Thyroid gland (tissue), 4 donors: ENCODE measurements around the gene FBN2.

Experiments
- CTCF ChIP-seq, 6 experiments: fragments of 200-600 bp in 3 of 6; fragments of 450-650 bp in 3 of 6; sonication (generic) in 3 of 6; IDR thresholded peaks; one replicate each; pipeline ENCODE4 v1.5.1; 2016 to 2019; ENCODE audit warnings: antibody characterized with exemption in 6 of 6, mild to moderate bottlenecking in 2 of 6, inconsistent platforms in 1 of 6, moderate library complexity in 1 of 6
- POLR2A ChIP-seq, 2 donors: fragments of 450-650 bp; IDR thresholded peaks; one replicate each; pipeline ENCODE4 v1.6.1; 2017; ENCODE audit warnings: antibody characterized with exemption in 2 of 2, mild to moderate bottlenecking in 2 of 2, moderate library complexity in 1 of 2

- TF ChIP-seq CTCF (IDR thresholded peaks at IDR 0.05) (no peak), POLR2A (IDR thresholded peaks at IDR 0.05) (no peak)
Measured at GRCh38 chr5:128237546-128237945, 300.5 kb downstream of the FBN2 start.
